H1 (cell line): Measurements from ENCODE around the gene TRIM43B. TPM values are rescaled to one million over a fixed set of nuclear protein-coding genes. Genes with fewer than 3 reads are reported as not detected.
"Not testable (repeated sequence)": the region's sequence is repeated elsewhere in the genome, so short reads cannot be mapped to it uniquely, and the experiment has no call there.

ENCODE experiments used
- CTCF ChIA-PET: fragments of 300-600 bp; sonication (Branson Sonifier 250); formaldehyde crosslinking; loops from one replicate; lab custom pipeline; 2021; ENCODE audit not compliant: partially characterized antibody; lab: Charles Lee
- POLR2A ChIA-PET: fragments of 300-600 bp; sonication (Branson Sonifier 250); formaldehyde crosslinking; loops from one replicate; lab custom pipeline; 2021; ENCODE audit warnings: inconsistent platforms; ENCODE audit not compliant: partially characterized antibody; lab: Charles Lee
- DNase-seq, 2 experiments: peaks; one replicate each; pipeline versions ENCODE4 v3.0.0 to v3.0.0-alpha.2; 2010 to 2022; ENCODE audit warnings: low spot score in 2 of 2, low read depth in 1 of 2, mixed read lengths in 1 of 2
- FAIRE-seq: peaks from 2 replicates; lab custom pipeline; 2011; peaks lifted over from hg19 to GRCh38; lab: Jason Lieb, UNC
- H2AFZ ChIP-seq: 2 replicates; pipeline ENCODE4 v1.8.1; 2012; ENCODE audit warnings: low read length, inconsistent platforms
- H2AK5ac ChIP-seq: 2 replicates; pipeline ENCODE4 v1.6.1; 2013; ENCODE audit warnings: low read depth, low read length
- H2BK120ac ChIP-seq: replicated peaks from 2 replicates; pipeline ENCODE3; 2013; ENCODE audit warnings: low read depth, low read length, inconsistent platforms
- H2BK12ac ChIP-seq: 2 replicates; pipeline ENCODE4 v1.6.1; 2013; ENCODE audit warnings: low read depth, low read length
- H2BK15ac ChIP-seq: 2 replicates; pipeline ENCODE4 v1.6.1; 2013; ENCODE audit warnings: low read length
- H2BK20ac ChIP-seq: 2 replicates; pipeline ENCODE4 v1.6.1; 2013; ENCODE audit warnings: low read length
- H2BK5ac ChIP-seq: 2 replicates; pipeline ENCODE4 v1.6.1; 2013; ENCODE audit warnings: low read depth, low read length
- H3K14ac ChIP-seq: 2 replicates; pipeline ENCODE4 v1.6.1; 2013; ENCODE audit warnings: inconsistent platforms; ENCODE audit not compliant: insufficient read length
- H3K18ac ChIP-seq: 2 replicates; pipeline ENCODE4 v1.6.1; 2013; ENCODE audit warnings: low read length; ENCODE audit errors: extremely low read depth
- H3K23ac ChIP-seq: 2 replicates; pipeline ENCODE4 v1.6.1; 2013; ENCODE audit warnings: inconsistent platforms; ENCODE audit not compliant: insufficient read length
- H3K23me2 ChIP-seq: 2 replicates; pipeline ENCODE4 v1.6.1; 2013; ENCODE audit warnings: low read depth, low read length
- H3K27ac ChIP-seq: 2 replicates; pipeline ENCODE4 v1.6.1; 2011; ENCODE audit warnings: low read depth, low read length, inconsistent platforms
- H3K27me3 ChIP-seq, 4 experiments: replicated peaks in 1 of 4; 1 replicate in 1 of 4; 2 replicates in 3 of 4; pipeline versions ENCODE4 v1.6.1 to v1.8.1; 2011 to 2013; ENCODE audit warnings: low read length in 3 of 4, mild to moderate bottlenecking in 3 of 4, inconsistent platforms in 2 of 4, mixed read lengths in 2 of 4, moderate library complexity in 1 of 4; ENCODE audit not compliant: control insufficient read depth in 3 of 4, insufficient read depth in 3 of 4; ENCODE audit errors: extremely low read depth in 1 of 4
- H3K36me3 ChIP-seq, 4 experiments: 2 replicates each; pipeline versions ENCODE4 v1.6.1 to v1.8.1; 2011 to 2013; ENCODE audit warnings: mild to moderate bottlenecking in 4 of 4, low read length in 3 of 4, moderate library complexity in 2 of 4, control low read depth in 1 of 4, inconsistent platforms in 1 of 4; ENCODE audit not compliant: insufficient read depth in 4 of 4, control insufficient read depth in 2 of 4
- H3K4ac ChIP-seq: replicated peaks from 2 replicates; pipeline ENCODE3; 2013; ENCODE audit warnings: low read length, low read depth, mixed read lengths, inconsistent platforms; ENCODE audit not compliant: insufficient read length
- H3K4me1 ChIP-seq, 4 experiments: replicated peaks in 1 of 4; 1 replicate in 1 of 4; 2 replicates in 3 of 4; pipeline versions ENCODE4 v1.6.1 to v1.8.1; 2011 to 2013; ENCODE audit warnings: low read length in 3 of 4, inconsistent platforms in 2 of 4, mixed read lengths in 1 of 4; ENCODE audit not compliant: insufficient read depth in 4 of 4, control insufficient read depth in 3 of 4
- H3K4me2 ChIP-seq, 2 experiments: 2 replicates each; pipeline versions ENCODE4 v1.6.1 to v1.8.1; 2011 to 2013; ENCODE audit warnings: low read depth in 2 of 2, low read length in 2 of 2, control low read depth in 1 of 2, inconsistent platforms in 1 of 2, mild to moderate bottlenecking in 1 of 2; ENCODE audit not compliant: insufficient read depth in 1 of 2
- H3K4me3 ChIP-seq, 4 experiments: fragments of 200-600, 300-600 bp in 1 of 4; sonication (generic), shearing (Covaris generic), sonication (Bioruptor Twin) in 1 of 4; 2 replicates each; pipeline versions ENCODE4 v1.5.1 to v1.8.1; 2011 to 2016; ENCODE audit warnings: low read length in 4 of 4, low read depth in 3 of 4, control low read depth in 2 of 4, inconsistent platforms in 2 of 4, mild to moderate bottlenecking in 2 of 4, mixed read lengths in 1 of 4, moderate library complexity in 1 of 4; ENCODE audit not compliant: insufficient read depth in 2 of 4; ENCODE audit errors: extremely low read depth in 1 of 4
- H3K56ac ChIP-seq: replicated peaks from 2 replicates; pipeline ENCODE3; 2013; ENCODE audit warnings: low read depth, mild to moderate bottlenecking, mixed read lengths, low read length, inconsistent platforms; ENCODE audit not compliant: insufficient read length
- H3K79me1 ChIP-seq: 2 replicates; pipeline ENCODE4 v1.6.1; 2013; ENCODE audit warnings: low read depth, low read length, control low read depth
- H3K79me2 ChIP-seq, 2 experiments: 2 replicates each; pipeline versions ENCODE4 v1.6.1 to v1.8.1; 2012 to 2013; ENCODE audit warnings: low read length in 2 of 2, mild to moderate bottlenecking in 2 of 2, inconsistent platforms in 1 of 2; ENCODE audit not compliant: insufficient read depth in 2 of 2, control insufficient read depth in 1 of 2
- H3K9ac ChIP-seq, 4 experiments: replicated peaks in 1 of 4; 1 replicate in 1 of 4; 2 replicates in 3 of 4; pipeline versions ENCODE4 v1.6.1 to v1.8.1; 2011 to 2013; ENCODE audit warnings: low read depth in 3 of 4, low read length in 3 of 4, control low read depth in 2 of 4, mild to moderate bottlenecking in 2 of 4, moderate library complexity in 2 of 4, inconsistent platforms in 1 of 4; ENCODE audit errors: extremely low read depth in 1 of 4
- H3K9me3 ChIP-seq, 2 experiments: 2 replicates each; pipeline versions ENCODE4 v1.6.1 to v1.8.1; 2012 to 2013; ENCODE audit warnings: mild to moderate bottlenecking in 2 of 2, moderate library complexity in 2 of 2, control low read depth in 1 of 2, inconsistent platforms in 1 of 2, low read depth in 1 of 2, low read length in 1 of 2, mixed read lengths in 1 of 2; ENCODE audit not compliant: insufficient read depth in 2 of 2
- H4K20me1 ChIP-seq, 2 experiments: replicated peaks in 1 of 2; 2 replicates each; pipeline versions ENCODE3 to v1.8.1; 2011 to 2013; ENCODE audit warnings: inconsistent platforms in 2 of 2, low read length in 2 of 2, mild to moderate bottlenecking in 1 of 2; ENCODE audit not compliant: insufficient read depth in 2 of 2, control insufficient read depth in 1 of 2
- H4K5ac ChIP-seq: 2 replicates; pipeline ENCODE4 v1.6.1; 2013; ENCODE audit warnings: low read length, low read depth, mixed read lengths, inconsistent platforms; ENCODE audit not compliant: insufficient read length
- H4K8ac ChIP-seq: 2 replicates; pipeline ENCODE4 v1.8.0; 2013; ENCODE audit warnings: mild to moderate bottlenecking, moderate library complexity, low read length, inconsistent platforms; ENCODE audit not compliant: insufficient read depth; ENCODE audit errors: extremely low read depth
- H4K91ac ChIP-seq: replicated peaks from 2 replicates; pipeline ENCODE3; 2013; ENCODE audit warnings: low read length, mixed read lengths, inconsistent platforms; ENCODE audit not compliant: insufficient read length
- WGBS, 2 experiments: shearing (Covaris generic) in 1 of 2; methylation state at CpG; one replicate each; pipeline versions ENCODE4 v1.1.6 to v1.1.7; 2013 to 2015; ENCODE audit warnings: low lambda C conversion rate in 2 of 2, mixed read lengths in 2 of 2, inconsistent platforms in 1 of 2, low coverage in 1 of 2, missing lambda C conversion rate in 1 of 2; ENCODE audit not compliant: insufficient replicate concordance in 2 of 2, insufficient coverage in 1 of 2, insufficient read length in 1 of 2; ENCODE audit errors: extremely low coverage in 1 of 2, missing lambda C conversion rate in 1 of 2; 5-methylcytosine and 5-hydroxymethylcytosine counted together
- polyA plus RNA-seq, 7 experiments: library from polyadenylated mRNA; depleted of rRNA in 3 of 7; stranded (reverse) in 5 of 7; unstranded in 2 of 7; fragments of >200 nt in 5 of 7; fragments of 200-250 nt in 2 of 7; gene quantifications; 1 replicate in 5 of 7; 2 replicates in 1 of 7; 4 replicates in 1 of 7; pipeline versions ENCODE4 v1.2.1 to v1.2.3, GENCODE V29; 2011 to 2013; ENCODE audit warnings: missing spikeins in 2 of 7, mixed read lengths in 2 of 7
- total RNA-seq: library from RNA; stranded (reverse); fragmentation: NEBNext Ultra II Directional; extraction: Animal tissue kit (Norgen Biotek cat#: 25700); gene quantifications from 2 replicates; pipeline ENCODE4 v1.2.1, GENCODE V29; 2021

TRIM43B gene
- total and polyA plus RNA-seq, 2 of the 8 experiments (the other 6 are each of a cell fraction or from before 2014, with no cell fraction given), result not detected

DNA sequence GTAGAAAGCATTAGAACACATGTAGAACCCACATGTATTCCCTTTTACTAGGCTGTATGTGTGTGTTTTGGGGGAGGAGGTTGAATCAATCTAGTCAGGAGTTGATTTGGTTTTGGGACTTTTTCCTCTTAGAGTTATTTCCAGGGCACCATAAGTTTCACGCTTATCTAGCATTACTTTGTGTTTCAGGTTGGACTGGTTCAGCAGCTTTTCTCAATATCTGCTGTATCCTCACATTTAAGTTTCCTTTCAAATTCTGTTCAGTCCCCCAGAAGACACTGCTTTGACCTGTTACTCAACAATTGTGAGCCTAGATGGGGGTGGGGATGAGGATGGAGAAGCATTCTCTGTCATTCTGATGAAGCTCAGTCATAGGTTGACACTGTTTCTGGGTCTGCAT, 7.5 kb upstream of the TRIM43B start:
- H3K79me2 ChIP-seq, H3K23me2 ChIP-seq, H3K27ac ChIP-seq, H4K20me1 ChIP-seq, H3K79me1 ChIP-seq, H3K56ac ChIP-seq, POLR2A ChIA-PET, H4K5ac ChIP-seq, H3K9ac ChIP-seq, H3K23ac ChIP-seq, H3K4me3 ChIP-seq, DNase-seq, CTCF ChIA-PET, FAIRE-seq, H3K36me3 ChIP-seq, H4K8ac ChIP-seq, H4K91ac ChIP-seq, H2BK120ac ChIP-seq, H2BK5ac ChIP-seq, H3K9me3 ChIP-seq, H2AFZ ChIP-seq, H3K4ac ChIP-seq, H2BK12ac ChIP-seq, H3K4me1 ChIP-seq, H3K27me3 ChIP-seq, H2BK20ac ChIP-seq, H3K4me2 ChIP-seq, H3K18ac ChIP-seq, H2BK15ac ChIP-seq, H2AK5ac ChIP-seq, H3K14ac ChIP-seq: not testable (repeated sequence)
- WGBS, 2 experiments, result 88% methylated on average over 1 of the region's 1 CpG; no CpG with 5 or more reads in 1 of the 2 experiments

DNA sequence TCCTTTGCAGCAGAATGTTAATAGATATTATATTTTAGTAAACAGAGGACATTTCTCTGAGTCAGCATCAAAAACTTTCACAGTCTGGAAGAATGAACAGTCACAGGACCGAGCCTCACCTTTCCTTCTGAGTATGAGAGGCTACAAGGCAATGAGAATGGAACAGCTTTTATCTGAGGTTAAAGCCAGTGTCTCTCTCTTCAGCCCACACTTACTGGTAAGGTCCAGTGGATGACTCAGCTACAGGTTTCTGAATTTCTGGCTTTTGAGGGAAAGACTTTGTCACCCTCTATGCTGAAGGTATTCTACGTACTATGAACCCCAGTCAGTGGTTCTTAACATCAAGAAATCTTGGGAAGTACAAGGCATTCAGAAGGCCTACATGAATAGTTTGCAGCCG, 9.5 kb downstream of the TRIM43B start:
- H3K14ac ChIP-seq, H2BK15ac ChIP-seq, H2BK20ac ChIP-seq, H3K79me1 ChIP-seq, H4K20me1 ChIP-seq, H2AFZ ChIP-seq, H2BK5ac ChIP-seq, H3K4ac ChIP-seq, H3K36me3 ChIP-seq, H3K79me2 ChIP-seq, H4K91ac ChIP-seq, H3K56ac ChIP-seq, H3K4me2 ChIP-seq, DNase-seq, H2BK12ac ChIP-seq, H4K5ac ChIP-seq, H3K9me3 ChIP-seq, H3K23me2 ChIP-seq, H4K8ac ChIP-seq, POLR2A ChIA-PET, H3K27ac ChIP-seq, H3K27me3 ChIP-seq, H2BK120ac ChIP-seq, H2AK5ac ChIP-seq, FAIRE-seq, H3K4me1 ChIP-seq, H3K18ac ChIP-seq, CTCF ChIA-PET, H3K9ac ChIP-seq, H3K23ac ChIP-seq, H3K4me3 ChIP-seq: not testable (repeated sequence)
- no CpG with 5 or more reads among the region's 3 CpGs for WGBS, 2 experiments
